KMS-11 (cell line): ENCODE results near the gene IL9.

Experiments
- H2AFZ ChIP-seq: fragments of 200-600 bp; sonication (generic); 2 replicates; pipeline ENCODE4 v1.6.1; 2016; ENCODE audit warnings: antibody characterized with exemption, mixed run types, low read depth
- H3K27ac ChIP-seq: fragments of 200-600 bp; sonication (generic); 2 replicates; pipeline ENCODE4 v1.6.1; 2016; ENCODE audit warnings: mild to moderate bottlenecking, mixed run types
- H3K27me3 ChIP-seq: fragments of 200-600 bp; sonication (generic); 2 replicates; pipeline ENCODE4 v1.6.1; 2017; ENCODE audit warnings: mild to moderate bottlenecking, low read depth, mixed run types, moderate library complexity; ENCODE audit not compliant: insufficient read depth
- H3K36me3 ChIP-seq: fragments of 200-600 bp; sonication (generic); 2 replicates; pipeline ENCODE4 v1.6.1; 2017; ENCODE audit warnings: mild to moderate bottlenecking, mixed run types; ENCODE audit not compliant: insufficient read depth
- H3K4me1 ChIP-seq: fragments of 200-600 bp; sonication (generic); 2 replicates; pipeline ENCODE4 v1.6.1; 2016; ENCODE audit warnings: mild to moderate bottlenecking, low read depth, mixed run types; ENCODE audit not compliant: poor library complexity, severe bottlenecking
- H3K4me2 ChIP-seq: fragments of 200-600 bp; sonication (generic); 2 replicates; pipeline ENCODE4 v1.7.0; 2016; ENCODE audit warnings: mild to moderate bottlenecking, mixed run types
- H3K4me3 ChIP-seq: fragments of 200-600 bp; sonication (generic); IDR thresholded peaks from 2 replicates; pipeline ENCODE4 v1.6.1; 2017; ENCODE audit warnings: low read depth, low read length, mixed read lengths; ENCODE audit not compliant: insufficient read depth
- H3K79me2 ChIP-seq: fragments of 200-600 bp; sonication (generic); 2 replicates; pipeline ENCODE4 v1.6.1; 2016; ENCODE audit warnings: low read depth, mixed run types; ENCODE audit not compliant: insufficient read depth
- H3K9ac ChIP-seq: fragments of 200-600 bp; sonication (generic); 2 replicates; pipeline ENCODE4 v1.6.1; 2016; ENCODE audit warnings: mild to moderate bottlenecking, mixed run types
- H4K20me1 ChIP-seq: fragments of 200-600 bp; sonication (generic); 2 replicates; pipeline ENCODE4 v1.6.1; 2016; ENCODE audit warnings: mild to moderate bottlenecking, mixed run types; ENCODE audit not compliant: insufficient read depth
- TF ChIP-seq, protein P1 (sequence below): fragments of 200-600 bp; sonication (generic); conservative IDR thresholded peaks from 2 replicates; pipeline ENCODE4 v1.6.1; 2017; ENCODE audit warnings: low read depth, mild to moderate bottlenecking, antibody characterized with exemption, low read length, moderate library complexity, mixed read lengths

The IL9 gene

GRCh38 chr5:135867599-135867998 is 28.0 kb downstream of the IL9 start:
- H3K36me3 ChIP-seq: no peaks in the 10 kb centered on the region
- no peak overlapping the region for H3K9ac ChIP-seq

DNA sequence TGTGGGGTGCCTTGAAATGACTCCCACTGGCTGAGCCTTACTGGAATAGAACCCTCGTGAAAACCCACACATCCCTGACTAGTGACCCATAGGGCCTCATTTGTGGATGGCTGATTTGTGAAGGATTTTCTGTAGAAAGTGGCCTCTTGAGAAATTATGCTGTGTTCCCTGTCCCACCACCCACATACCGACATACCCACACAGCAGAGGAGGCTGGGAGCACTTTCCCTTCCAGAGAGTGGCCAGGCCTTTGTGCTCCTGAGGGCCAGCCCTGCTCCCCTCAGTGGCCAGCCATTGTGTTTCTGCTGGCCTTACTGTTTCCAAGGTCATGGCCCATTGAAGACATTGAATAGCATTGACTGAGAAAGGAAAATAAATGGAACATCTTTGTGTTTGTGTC is 29.6 kb downstream of the IL9 start:
- TF ChIP-seq, protein P1, sequence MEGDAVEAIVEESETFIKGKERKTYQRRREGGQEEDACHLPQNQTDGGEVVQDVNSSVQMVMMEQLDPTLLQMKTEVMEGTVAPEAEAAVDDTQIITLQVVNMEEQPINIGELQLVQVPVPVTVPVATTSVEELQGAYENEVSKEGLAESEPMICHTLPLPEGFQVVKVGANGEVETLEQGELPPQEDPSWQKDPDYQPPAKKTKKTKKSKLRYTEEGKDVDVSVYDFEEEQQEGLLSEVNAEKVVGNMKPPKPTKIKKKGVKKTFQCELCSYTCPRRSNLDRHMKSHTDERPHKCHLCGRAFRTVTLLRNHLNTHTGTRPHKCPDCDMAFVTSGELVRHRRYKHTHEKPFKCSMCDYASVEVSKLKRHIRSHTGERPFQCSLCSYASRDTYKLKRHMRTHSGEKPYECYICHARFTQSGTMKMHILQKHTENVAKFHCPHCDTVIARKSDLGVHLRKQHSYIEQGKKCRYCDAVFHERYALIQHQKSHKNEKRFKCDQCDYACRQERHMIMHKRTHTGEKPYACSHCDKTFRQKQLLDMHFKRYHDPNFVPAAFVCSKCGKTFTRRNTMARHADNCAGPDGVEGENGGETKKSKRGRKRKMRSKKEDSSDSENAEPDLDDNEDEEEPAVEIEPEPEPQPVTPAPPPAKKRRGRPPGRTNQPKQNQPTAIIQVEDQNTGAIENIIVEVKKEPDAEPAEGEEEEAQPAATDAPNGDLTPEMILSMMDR: no peak
- H3K4me1 ChIP-seq: no peaks in the 10 kb centered on the region
- H3K4me3 ChIP-seq: no peak overlapping the region
- H3K27me3 ChIP-seq: no peaks in the 10 kb centered on the region
- H3K36me3 ChIP-seq: no peaks in the 10 kb centered on the region
- no peaks in the 10 kb centered on the region for H4K20me1 ChIP-seq
- no peaks in the 10 kb centered on the region for H3K79me2 ChIP-seq
- H3K9ac ChIP-seq: no peak overlapping the region
- no peak overlapping the region for H3K27ac ChIP-seq
- H3K4me2 ChIP-seq: no peak overlapping the region
- no peak overlapping the region for H2AFZ ChIP-seq

More at GRCh38 chr5:135867599-135867998, 28.0 kb downstream of the IL9 start:
- Histone ChIP-seq H3K4me2 (no peak overlapping the region), H3K4me1 (no peaks in the 10 kb centered on the region), H3K4me3 (no peak overlapping the region), H3K27ac (no peak overlapping the region), H2AFZ (no peak overlapping the region), H3K27me3 (no peaks in the 10 kb centered on the region), H4K20me1 (no peaks in the 10 kb centered on the region), H3K79me2 (no peaks in the 10 kb centered on the region)
- TF ChIP-seq, protein P1: no peak

GRCh38 chr5:135864503-135865435 is 30.9 kb downstream of the IL9 start:
- TF ChIP-seq, protein P1: no peak
- H3K27ac ChIP-seq: no peak overlapping the region
- H3K27me3 ChIP-seq: no peaks in the 10 kb centered on the region

GRCh38 chr5:135862744-135863143 is 32.9 kb downstream of the IL9 start:
- Histone ChIP-seq H4K20me1 (no peaks in the 10 kb centered on the region), H3K36me3 (no peaks in the 10 kb centered on the region), H3K27ac (no peak overlapping the region), H2AFZ (no peak overlapping the region), H3K4me1 (no peaks in the 10 kb centered on the region), H3K9ac (no peak overlapping the region), H3K27me3 (no peaks in the 10 kb centered on the region), H3K4me2 (no peak overlapping the region), H3K4me3 (no peak overlapping the region), H3K79me2 (no peaks in the 10 kb centered on the region)
- TF ChIP-seq, protein P1: no peak

More at GRCh38 chr5:135864503-135865435, 30.9 kb downstream of the IL9 start:
- Histone ChIP-seq H3K9ac (no peak overlapping the region), H3K4me3 (no peak overlapping the region), H3K4me1 (no peaks in the 10 kb centered on the region), H2AFZ (no peak overlapping the region), H4K20me1 (no peaks in the 10 kb centered on the region), H3K79me2 (no peaks in the 10 kb centered on the region), H3K4me2 (no peak overlapping the region), H3K36me3 (no peaks in the 10 kb centered on the region)
